H1 (cell line): ENCODE data around the gene CGREF1. TPM values are rescaled to one million over a fixed set of nuclear protein-coding genes. Genes with fewer than 3 reads are reported as not detected.

ENCODE experiments used
- EGR1 ChIP-seq: IDR thresholded peaks from 2 replicates; pipeline ENCODE4 v1.6.1; 2011; ENCODE audit warnings: low read depth, low read length, borderline replicate concordance
- HDAC6 ChIP-seq: IDR thresholded peaks from one replicate; pipeline ENCODE4 v1.7.1; 2012; ENCODE audit warnings: low read depth, mild to moderate bottlenecking, inconsistent platforms, low read length, moderate library complexity
- KDM4A ChIP-seq: IDR thresholded peaks from one replicate; pipeline ENCODE4 v1.7.1; 2012; ENCODE audit warnings: low read depth, mild to moderate bottlenecking, moderate library complexity, low read length, inconsistent platforms; ENCODE audit not compliant: severe bottlenecking
- SP2 ChIP-seq: IDR thresholded peaks from 2 replicates; pipeline ENCODE4 v1.6.1; 2012; ENCODE audit warnings: mild to moderate bottlenecking, low read length, inconsistent platforms
- SRF ChIP-seq: IDR thresholded peaks from 2 replicates; pipeline ENCODE4 v1.6.1; 2011; ENCODE audit warnings: mild to moderate bottlenecking, low read depth, low read length, moderate library complexity
- TBP ChIP-seq: IDR thresholded peaks from 2 replicates; pipeline ENCODE4 v1.6.1; 2011; ENCODE audit warnings: low read depth, low read length, improper control_type of control experiment
- polyA plus RNA-seq, 7 experiments: library from polyadenylated mRNA; depleted of rRNA in 3 of 7; stranded (reverse) in 5 of 7; unstranded in 2 of 7; fragments of >200 nt in 5 of 7; fragments of 200-250 nt in 2 of 7; gene quantifications; 1 replicate in 5 of 7; 2 replicates in 1 of 7; 4 replicates in 1 of 7; pipeline versions ENCODE4 v1.2.1 to v1.2.3, GENCODE V29; 2011 to 2013; ENCODE audit warnings: missing spikeins in 2 of 7, mixed read lengths in 2 of 7
- total RNA-seq: library from RNA; stranded (reverse); fragmentation: NEBNext Ultra II Directional; extraction: Animal tissue kit (Norgen Biotek cat#: 25700); gene quantifications from 2 replicates; pipeline ENCODE4 v1.2.1, GENCODE V29; 2021
- TF ChIP-seq, protein P1 (sequence below): IDR thresholded peaks from 2 replicates; pipeline ENCODE4 v1.6.1; 2012; ENCODE audit warnings: low read length, inconsistent platforms
- TF ChIP-seq, protein P2 (sequence below): fragments of 300-600 bp; sonication (generic); IDR thresholded peaks from 2 replicates; pipeline ENCODE4 v1.7.1; 2012; ENCODE audit warnings: low read length, moderate library complexity, mild to moderate bottlenecking, inconsistent platforms; ENCODE audit not compliant: insufficient replicate concordance

The CGREF1 gene
- total and polyA plus RNA-seq, 2 of the 8 experiments (the other 6 are each of a cell fraction or from before 2014, with no cell fraction given) = 2.5 to 3.4 TPM

DNA sequence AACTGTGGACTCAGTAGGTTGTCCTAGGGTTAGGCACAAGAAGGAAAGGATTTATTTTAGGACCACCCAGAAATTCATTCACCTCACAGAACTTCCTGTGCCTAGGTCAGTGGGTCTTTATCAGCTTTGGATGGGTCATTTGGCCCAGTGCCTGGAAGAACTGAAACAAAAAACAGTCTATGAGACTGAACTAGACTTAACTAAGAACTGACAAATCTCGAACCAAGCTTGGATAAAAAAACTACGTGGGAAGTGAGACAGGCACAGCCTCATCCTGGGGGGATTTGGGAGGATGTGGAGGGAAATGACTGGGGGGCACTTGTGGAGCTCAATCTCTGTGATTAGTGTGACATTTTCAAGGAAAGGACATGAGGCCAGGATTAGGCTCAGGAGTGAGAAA is 45.1 kb downstream of the CGREF1 start (continued):
- TF ChIP-seq EGR1 (no peak), SRF (no peak), HDAC6 (no peak), TBP (no peak), KDM4A (no peak), SP2 (no peak)
- TF ChIP-seq, protein P1, sequence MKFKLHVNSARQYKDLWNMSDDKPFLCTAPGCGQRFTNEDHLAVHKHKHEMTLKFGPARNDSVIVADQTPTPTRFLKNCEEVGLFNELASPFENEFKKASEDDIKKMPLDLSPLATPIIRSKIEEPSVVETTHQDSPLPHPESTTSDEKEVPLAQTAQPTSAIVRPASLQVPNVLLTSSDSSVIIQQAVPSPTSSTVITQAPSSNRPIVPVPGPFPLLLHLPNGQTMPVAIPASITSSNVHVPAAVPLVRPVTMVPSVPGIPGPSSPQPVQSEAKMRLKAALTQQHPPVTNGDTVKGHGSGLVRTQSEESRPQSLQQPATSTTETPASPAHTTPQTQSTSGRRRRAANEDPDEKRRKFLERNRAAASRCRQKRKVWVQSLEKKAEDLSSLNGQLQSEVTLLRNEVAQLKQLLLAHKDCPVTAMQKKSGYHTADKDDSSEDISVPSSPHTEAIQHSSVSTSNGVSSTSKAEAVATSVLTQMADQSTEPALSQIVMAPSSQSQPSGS = no peak
- TF ChIP-seq, protein P2, sequence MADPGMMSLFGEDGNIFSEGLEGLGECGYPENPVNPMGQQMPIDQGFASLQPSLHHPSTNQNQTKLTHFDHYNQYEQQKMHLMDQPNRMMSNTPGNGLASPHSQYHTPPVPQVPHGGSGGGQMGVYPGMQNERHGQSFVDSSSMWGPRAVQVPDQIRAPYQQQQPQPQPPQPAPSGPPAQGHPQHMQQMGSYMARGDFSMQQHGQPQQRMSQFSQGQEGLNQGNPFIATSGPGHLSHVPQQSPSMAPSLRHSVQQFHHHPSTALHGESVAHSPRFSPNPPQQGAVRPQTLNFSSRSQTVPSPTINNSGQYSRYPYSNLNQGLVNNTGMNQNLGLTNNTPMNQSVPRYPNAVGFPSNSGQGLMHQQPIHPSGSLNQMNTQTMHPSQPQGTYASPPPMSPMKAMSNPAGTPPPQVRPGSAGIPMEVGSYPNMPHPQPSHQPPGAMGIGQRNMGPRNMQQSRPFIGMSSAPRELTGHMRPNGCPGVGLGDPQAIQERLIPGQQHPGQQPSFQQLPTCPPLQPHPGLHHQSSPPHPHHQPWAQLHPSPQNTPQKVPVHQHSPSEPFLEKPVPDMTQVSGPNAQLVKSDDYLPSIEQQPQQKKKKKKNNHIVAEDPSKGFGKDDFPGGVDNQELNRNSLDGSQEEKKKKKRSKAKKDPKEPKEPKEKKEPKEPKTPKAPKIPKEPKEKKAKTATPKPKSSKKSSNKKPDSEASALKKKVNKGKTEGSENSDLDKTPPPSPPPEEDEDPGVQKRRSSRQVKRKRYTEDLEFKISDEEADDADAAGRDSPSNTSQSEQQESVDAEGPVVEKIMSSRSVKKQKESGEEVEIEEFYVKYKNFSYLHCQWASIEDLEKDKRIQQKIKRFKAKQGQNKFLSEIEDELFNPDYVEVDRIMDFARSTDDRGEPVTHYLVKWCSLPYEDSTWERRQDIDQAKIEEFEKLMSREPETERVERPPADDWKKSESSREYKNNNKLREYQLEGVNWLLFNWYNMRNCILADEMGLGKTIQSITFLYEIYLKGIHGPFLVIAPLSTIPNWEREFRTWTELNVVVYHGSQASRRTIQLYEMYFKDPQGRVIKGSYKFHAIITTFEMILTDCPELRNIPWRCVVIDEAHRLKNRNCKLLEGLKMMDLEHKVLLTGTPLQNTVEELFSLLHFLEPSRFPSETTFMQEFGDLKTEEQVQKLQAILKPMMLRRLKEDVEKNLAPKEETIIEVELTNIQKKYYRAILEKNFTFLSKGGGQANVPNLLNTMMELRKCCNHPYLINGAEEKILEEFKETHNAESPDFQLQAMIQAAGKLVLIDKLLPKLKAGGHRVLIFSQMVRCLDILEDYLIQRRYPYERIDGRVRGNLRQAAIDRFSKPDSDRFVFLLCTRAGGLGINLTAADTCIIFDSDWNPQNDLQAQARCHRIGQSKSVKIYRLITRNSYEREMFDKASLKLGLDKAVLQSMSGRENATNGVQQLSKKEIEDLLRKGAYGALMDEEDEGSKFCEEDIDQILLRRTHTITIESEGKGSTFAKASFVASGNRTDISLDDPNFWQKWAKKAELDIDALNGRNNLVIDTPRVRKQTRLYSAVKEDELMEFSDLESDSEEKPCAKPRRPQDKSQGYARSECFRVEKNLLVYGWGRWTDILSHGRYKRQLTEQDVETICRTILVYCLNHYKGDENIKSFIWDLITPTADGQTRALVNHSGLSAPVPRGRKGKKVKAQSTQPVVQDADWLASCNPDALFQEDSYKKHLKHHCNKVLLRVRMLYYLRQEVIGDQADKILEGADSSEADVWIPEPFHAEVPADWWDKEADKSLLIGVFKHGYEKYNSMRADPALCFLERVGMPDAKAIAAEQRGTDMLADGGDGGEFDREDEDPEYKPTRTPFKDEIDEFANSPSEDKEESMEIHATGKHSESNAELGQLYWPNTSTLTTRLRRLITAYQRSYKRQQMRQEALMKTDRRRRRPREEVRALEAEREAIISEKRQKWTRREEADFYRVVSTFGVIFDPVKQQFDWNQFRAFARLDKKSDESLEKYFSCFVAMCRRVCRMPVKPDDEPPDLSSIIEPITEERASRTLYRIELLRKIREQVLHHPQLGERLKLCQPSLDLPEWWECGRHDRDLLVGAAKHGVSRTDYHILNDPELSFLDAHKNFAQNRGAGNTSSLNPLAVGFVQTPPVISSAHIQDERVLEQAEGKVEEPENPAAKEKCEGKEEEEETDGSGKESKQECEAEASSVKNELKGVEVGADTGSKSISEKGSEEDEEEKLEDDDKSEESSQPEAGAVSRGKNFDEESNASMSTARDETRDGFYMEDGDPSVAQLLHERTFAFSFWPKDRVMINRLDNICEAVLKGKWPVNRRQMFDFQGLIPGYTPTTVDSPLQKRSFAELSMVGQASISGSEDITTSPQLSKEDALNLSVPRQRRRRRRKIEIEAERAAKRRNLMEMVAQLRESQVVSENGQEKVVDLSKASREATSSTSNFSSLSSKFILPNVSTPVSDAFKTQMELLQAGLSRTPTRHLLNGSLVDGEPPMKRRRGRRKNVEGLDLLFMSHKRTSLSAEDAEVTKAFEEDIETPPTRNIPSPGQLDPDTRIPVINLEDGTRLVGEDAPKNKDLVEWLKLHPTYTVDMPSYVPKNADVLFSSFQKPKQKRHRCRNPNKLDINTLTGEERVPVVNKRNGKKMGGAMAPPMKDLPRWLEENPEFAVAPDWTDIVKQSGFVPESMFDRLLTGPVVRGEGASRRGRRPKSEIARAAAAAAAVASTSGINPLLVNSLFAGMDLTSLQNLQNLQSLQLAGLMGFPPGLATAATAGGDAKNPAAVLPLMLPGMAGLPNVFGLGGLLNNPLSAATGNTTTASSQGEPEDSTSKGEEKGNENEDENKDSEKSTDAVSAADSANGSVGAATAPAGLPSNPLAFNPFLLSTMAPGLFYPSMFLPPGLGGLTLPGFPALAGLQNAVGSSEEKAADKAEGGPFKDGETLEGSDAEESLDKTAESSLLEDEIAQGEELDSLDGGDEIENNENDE = no peak
